Liver (tissue), 3 donors: ENCODE results near the gene CCNB3.

ENCODE experiments used
- ATF3 ChIP-seq: IDR thresholded peaks from 2 replicates; pipeline ENCODE4 v1.6.1; 2016; ENCODE audit warnings: antibody characterized with exemption
- EGR1 ChIP-seq, 2 donors: IDR thresholded peaks; 2 replicates each; pipeline ENCODE4 v1.6.1; 2016 to 2018; ENCODE audit warnings: antibody characterized with exemption in 2 of 2, low read depth in 2 of 2
- HNF4A ChIP-seq, 2 donors: conservative IDR thresholded peaks; 2 replicates each; pipeline ENCODE4 v1.6.1; 2016; ENCODE audit warnings: antibody characterized with exemption in 2 of 2, mild to moderate bottlenecking in 2 of 2
- HNF4G ChIP-seq: IDR thresholded peaks from 2 replicates; pipeline ENCODE4 v1.6.1; 2016; ENCODE audit warnings: antibody characterized with exemption
- JUND ChIP-seq, 2 donors: IDR thresholded peaks; 2 replicates each; pipeline ENCODE4 v1.6.1; 2016; ENCODE audit warnings: antibody characterized with exemption in 2 of 2
- RXRA ChIP-seq, 2 donors: IDR thresholded peaks; 2 replicates each; pipeline ENCODE4 v1.6.1; 2017 to 2018; ENCODE audit warnings: antibody characterized with exemption in 2 of 2, mild to moderate bottlenecking in 1 of 2
- SP1 ChIP-seq: IDR thresholded peaks from 2 replicates; pipeline ENCODE4 v1.6.1; 2018; ENCODE audit warnings: antibody characterized with exemption, mild to moderate bottlenecking
- YY1 ChIP-seq: IDR thresholded peaks from 2 replicates; pipeline ENCODE4 v1.6.1; 2016; ENCODE audit warnings: antibody characterized with exemption, mild to moderate bottlenecking
- TF ChIP-seq, protein P1 (sequence below): fragments of 150-350 bp; IDR thresholded peaks from 2 replicates; pipeline ENCODE4 v1.5.1; 2017; ENCODE audit warnings: improper control_type of control experiment, low read depth, low read length; ENCODE audit not compliant: missing input control
- TF ChIP-seq, protein P2 (sequence below): IDR thresholded peaks from 2 replicates; pipeline ENCODE4 v1.6.1; 2016; ENCODE audit warnings: antibody characterized with exemption, mild to moderate bottlenecking
- TF ChIP-seq, protein P3 (sequence below): IDR thresholded peaks from 2 replicates; pipeline ENCODE4 v1.6.1; 2016; ENCODE audit warnings: antibody characterized with exemption
- donor health status: healthy.
- donor health status: healthy.

GRCh38 chrX:50343917-50344316, 139.4 kb downstream of the CCNB3 start:
- no peak for TF ChIP-seq EGR1 (IDR thresholded peaks at IDR 0.05; ENCODE audit: low read depth in 2 of 2)
- TF ChIP-seq, protein P1, sequence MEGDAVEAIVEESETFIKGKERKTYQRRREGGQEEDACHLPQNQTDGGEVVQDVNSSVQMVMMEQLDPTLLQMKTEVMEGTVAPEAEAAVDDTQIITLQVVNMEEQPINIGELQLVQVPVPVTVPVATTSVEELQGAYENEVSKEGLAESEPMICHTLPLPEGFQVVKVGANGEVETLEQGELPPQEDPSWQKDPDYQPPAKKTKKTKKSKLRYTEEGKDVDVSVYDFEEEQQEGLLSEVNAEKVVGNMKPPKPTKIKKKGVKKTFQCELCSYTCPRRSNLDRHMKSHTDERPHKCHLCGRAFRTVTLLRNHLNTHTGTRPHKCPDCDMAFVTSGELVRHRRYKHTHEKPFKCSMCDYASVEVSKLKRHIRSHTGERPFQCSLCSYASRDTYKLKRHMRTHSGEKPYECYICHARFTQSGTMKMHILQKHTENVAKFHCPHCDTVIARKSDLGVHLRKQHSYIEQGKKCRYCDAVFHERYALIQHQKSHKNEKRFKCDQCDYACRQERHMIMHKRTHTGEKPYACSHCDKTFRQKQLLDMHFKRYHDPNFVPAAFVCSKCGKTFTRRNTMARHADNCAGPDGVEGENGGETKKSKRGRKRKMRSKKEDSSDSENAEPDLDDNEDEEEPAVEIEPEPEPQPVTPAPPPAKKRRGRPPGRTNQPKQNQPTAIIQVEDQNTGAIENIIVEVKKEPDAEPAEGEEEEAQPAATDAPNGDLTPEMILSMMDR, result no peak
- no peak for TF ChIP-seq YY1
- TF ChIP-seq, protein P2, sequence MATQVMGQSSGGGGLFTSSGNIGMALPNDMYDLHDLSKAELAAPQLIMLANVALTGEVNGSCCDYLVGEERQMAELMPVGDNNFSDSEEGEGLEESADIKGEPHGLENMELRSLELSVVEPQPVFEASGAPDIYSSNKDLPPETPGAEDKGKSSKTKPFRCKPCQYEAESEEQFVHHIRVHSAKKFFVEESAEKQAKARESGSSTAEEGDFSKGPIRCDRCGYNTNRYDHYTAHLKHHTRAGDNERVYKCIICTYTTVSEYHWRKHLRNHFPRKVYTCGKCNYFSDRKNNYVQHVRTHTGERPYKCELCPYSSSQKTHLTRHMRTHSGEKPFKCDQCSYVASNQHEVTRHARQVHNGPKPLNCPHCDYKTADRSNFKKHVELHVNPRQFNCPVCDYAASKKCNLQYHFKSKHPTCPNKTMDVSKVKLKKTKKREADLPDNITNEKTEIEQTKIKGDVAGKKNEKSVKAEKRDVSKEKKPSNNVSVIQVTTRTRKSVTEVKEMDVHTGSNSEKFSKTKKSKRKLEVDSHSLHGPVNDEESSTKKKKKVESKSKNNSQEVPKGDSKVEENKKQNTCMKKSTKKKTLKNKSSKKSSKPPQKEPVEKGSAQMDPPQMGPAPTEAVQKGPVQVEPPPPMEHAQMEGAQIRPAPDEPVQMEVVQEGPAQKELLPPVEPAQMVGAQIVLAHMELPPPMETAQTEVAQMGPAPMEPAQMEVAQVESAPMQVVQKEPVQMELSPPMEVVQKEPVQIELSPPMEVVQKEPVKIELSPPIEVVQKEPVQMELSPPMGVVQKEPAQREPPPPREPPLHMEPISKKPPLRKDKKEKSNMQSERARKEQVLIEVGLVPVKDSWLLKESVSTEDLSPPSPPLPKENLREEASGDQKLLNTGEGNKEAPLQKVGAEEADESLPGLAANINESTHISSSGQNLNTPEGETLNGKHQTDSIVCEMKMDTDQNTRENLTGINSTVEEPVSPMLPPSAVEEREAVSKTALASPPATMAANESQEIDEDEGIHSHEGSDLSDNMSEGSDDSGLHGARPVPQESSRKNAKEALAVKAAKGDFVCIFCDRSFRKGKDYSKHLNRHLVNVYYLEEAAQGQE, result no peak
- no peak for TF ChIP-seq ATF3
- no peak for TF ChIP-seq HNF4G
- TF ChIP-seq JUND (IDR thresholded peaks at IDR 0.05), result no peak
- no peak for TF ChIP-seq SP1
- no peak for TF ChIP-seq HNF4A (conservative IDR thresholded peaks at IDR 0.05)
- TF ChIP-seq, protein P3, sequence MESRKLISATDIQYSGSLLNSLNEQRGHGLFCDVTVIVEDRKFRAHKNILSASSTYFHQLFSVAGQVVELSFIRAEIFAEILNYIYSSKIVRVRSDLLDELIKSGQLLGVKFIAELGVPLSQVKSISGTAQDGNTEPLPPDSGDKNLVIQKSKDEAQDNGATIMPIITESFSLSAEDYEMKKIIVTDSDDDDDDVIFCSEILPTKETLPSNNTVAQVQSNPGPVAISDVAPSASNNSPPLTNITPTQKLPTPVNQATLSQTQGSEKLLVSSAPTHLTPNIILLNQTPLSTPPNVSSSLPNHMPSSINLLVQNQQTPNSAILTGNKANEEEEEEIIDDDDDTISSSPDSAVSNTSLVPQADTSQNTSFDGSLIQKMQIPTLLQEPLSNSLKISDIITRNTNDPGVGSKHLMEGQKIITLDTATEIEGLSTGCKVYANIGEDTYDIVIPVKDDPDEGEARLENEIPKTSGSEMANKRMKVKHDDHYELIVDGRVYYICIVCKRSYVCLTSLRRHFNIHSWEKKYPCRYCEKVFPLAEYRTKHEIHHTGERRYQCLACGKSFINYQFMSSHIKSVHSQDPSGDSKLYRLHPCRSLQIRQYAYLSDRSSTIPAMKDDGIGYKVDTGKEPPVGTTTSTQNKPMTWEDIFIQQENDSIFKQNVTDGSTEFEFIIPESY, result no peak
- TF ChIP-seq RXRA (IDR thresholded peaks at IDR 0.05), result no peak
